Spleen (tissue), 7 donors: ENCODE measurements around the gene COPS8.

Experiments used
- CTCF ChIP-seq, 11 experiments: fragments of 200-600 bp in 7 of 11; fragments of 450-650 bp in 4 of 11; sonication (generic) in 4 of 11; IDR thresholded peaks in 8 of 11; conservative IDR thresholded peaks in 3 of 11; 1 replicate in 7 of 11; 2 replicates in 4 of 11; pipeline versions ENCODE4 v1.4.0 to v1.8.0; 2016 to 2021; ENCODE audit warnings: antibody characterized with exemption in 11 of 11, inconsistent platforms in 4 of 11, mild to moderate bottlenecking in 1 of 11
- POLR2AphosphoS5 ChIP-seq, 3 donors: sonication (generic); formaldehyde crosslinking; IDR thresholded peaks; one replicate each; pipeline ENCODE4 v1.5.1; 2017; ENCODE audit warnings: antibody characterized with exemption in 3 of 3
- donor health status: DM: no; HTN: no; CAD: no; lungs with moderate emphysema.
- donor health status: DM: no; HTN: no; CAD: no.
- donor health status: DM: no; HTN: no; CAD: no.

GRCh38 chr2:237099804-237100203 lies 14.1 kb downstream of the COPS8 start:
- TF ChIP-seq CTCF (IDR thresholded peaks at IDR 0.05 in 8 of 11, conservative IDR thresholded peaks at IDR 0.05 in 3 of 11) (no peak), POLR2AphosphoS5 (IDR thresholded peaks at IDR 0.05) (no peak)
